SKM-1 (cell line): Measurements from ENCODE around the gene PEX1.
"Not testable (repeated sequence)": the region's sequence is repeated elsewhere in the genome, so short reads cannot be mapped to it uniquely, and the experiment has no call there.

Source experiments
- DNase-seq: peaks from one replicate; lab custom pipeline; 2025; ENCODE audit not compliant: unreplicated experiment; lab: John Stamatoyannopoulos, UW

The PEX1 gene

DNA sequence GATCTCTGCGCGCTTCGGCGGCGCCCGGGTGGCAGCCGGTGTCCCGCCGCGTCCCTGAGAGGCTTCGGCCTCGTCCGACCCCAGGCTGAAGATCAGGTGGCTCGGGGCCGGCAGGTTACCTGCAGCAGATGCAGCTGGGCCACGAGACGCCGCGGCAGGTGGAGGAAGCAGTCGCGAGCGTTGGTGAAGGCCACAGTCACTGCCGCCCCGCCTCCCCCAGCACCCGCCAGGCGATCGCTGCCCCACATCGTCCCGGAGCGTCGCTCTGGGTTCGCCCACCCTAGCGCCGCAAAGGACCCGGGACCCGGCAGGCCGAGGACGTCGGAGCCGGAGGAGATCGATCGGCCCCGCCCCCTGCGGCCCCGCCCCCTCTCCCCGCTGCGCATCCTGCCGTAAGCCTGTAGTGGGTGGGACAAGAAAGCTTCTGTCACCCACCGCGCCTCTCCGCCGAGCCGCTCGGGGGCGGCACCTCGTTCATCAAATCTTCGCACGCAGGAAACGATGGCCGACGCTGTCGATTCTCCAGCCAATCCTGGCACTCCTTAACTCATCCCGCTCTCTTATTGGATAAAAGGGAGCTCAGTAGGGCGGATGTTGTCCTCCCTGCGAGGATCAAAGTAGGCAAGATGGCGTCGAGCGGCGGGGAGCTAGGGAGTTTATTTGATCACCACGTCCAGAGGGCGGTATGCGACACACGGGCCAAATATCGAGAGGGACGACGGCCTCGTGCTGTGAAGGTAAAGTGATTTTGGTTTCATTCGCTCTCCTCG lies at the start of gene PEX1, which contains the start of gene RBM48:
TSS of gene PEX1 (minus strand) at position 333 of the 770 bp plus-strand sequence. CDS start at position 248, 85 bp downstream.
TSS of gene RBM48 (plus strand) at position 608 of the 770 bp plus-strand sequence. CDS start at position 627, 19 bp downstream.
- DNase-seq, result peak; percentile 98

DNA sequence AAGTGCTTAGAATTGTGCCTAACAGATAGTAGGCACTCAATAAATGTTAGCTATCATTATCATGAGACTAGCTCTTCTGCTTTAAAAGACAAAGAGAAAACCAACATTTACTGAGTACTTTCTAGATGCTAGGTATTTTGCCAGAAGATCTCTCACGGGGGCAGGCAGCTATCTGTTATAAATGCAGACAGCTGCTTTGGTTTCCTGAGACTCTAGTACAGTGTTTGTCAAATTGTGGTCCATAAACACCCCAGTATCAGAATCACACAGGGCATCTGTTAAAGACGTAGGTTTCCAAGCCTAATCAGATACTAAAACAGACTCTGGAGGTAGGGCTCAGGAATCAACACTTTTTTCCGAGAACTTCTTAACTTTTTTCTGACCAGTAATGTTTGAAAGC lies 48.0 kb upstream of the PEX1 start:
- no peak for DNase-seq

DNA sequence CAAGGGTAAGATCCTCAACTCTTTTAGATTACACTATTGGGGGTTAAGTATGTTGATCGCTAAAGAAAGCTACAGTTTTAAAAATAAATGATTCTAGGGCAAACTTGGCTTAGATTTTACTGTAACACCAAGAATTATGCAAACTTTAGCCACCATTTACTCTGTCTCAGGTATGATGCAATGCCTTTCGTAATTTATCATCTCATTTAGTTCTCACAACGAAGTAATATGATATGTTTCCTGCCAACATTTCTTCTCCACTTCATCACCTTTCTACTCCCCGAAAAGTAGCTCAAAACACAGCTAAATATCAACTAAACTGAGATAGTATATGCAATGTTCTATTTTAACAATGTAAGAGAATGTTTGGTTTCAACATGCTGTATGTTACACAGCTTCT lies 40.8 kb upstream of the PEX1 start:
- no peak for DNase-seq

DNA sequence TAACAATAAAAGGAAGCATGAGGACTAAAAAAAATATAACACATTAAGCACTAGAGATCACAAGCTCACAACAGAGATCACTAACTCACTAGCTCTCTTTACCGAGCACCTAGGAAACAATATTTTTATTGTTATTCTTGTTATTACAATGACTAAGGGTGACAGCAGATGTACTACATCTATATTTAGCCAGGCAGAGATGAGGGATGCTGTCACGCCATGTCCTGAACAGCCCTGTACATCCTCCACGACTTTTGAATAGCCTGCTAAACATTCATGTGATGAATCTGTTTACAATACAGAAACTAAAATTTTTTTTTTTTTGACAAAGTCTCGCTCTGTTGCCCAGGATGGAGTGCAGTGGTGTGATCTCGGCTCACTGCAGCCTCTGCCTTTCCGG lies 39.1 kb upstream of the PEX1 start:
- DNase-seq, result no peak

DNA sequence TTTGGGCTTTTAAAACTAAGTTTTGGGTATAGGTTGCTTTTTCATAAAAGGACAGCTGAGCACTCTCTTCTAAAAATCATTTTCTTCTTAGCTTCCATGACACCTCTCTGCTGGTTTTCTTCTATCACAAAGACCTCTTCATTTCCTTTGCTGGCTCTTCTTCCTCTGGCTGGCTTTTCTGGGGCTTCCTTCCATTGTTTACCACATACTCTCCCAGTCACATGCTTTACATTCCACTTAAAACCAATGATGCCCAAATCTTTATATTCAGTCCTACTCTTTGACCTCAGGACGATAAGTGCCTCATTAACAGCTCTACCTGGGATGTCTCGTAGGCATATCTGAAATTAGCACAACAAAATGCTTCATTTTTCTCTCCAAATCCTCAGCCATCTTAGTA lies 35.0 kb upstream of the PEX1 start:
- no peak for DNase-seq

DNA sequence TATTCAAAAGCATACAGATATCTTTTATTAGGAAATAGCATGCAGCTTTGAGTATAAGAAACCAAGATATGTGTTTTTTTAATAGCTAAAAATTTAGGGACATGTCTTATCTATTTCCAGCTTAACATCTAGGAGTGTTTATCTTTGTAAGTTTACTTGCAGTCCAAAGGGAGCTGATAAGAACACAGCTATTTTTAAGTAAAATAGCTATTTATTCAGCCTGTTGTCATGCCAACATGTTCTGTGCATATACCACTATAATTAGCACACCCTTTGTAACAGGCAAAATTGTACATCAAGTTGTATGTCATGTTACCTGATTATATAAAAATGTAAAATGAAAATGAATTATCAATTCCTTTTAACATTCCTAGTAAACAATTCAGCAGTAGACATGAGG lies 32.3 kb upstream of the PEX1 start:
- DNase-seq, result no peak

DNA sequence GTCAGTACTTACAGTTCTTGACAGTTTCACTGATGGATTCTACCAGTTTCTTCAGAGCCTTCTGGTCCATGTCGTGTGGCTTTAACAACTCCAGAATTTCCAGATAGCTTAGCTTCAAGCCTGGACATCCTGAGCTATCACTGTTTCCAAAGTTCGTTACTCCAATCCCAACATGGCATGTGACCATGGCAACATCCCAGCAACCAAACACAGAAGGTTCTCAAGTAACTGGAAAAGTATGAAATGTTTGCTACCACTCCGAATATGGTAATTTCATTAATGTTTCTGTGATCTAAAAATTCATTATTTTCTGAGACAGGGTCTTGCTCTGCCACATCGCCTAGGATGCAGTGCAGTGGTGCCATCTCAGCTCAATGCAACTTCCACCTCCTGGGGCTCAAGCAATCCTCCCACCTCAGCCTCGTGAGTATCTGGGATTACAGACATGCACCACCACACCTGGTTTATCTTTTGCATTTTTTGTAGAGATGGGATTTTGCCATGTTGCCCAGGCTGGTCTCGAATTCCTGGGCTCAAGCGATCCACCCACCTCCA lies 29.6 kb upstream of the PEX1 start:
- DNase-seq, result no peak

DNA sequence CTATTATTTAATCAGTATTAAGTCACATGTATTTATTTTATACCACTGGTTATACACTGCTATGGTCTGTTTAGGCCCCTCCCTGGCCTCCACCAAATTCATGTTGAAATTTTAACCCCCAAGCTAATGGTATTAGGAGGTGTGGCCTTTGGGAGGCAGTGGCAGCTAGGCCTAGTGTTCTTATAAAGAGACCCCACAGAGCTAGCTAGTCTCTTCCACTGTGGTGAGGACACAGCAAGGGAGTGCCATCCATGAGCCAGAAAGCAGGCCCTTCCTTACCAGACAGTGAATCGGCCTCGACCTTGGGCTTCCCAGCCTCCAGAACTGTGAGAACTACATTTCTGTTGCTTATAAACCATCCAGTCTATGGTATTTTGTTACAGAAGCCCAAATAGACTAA lies 28.9 kb upstream of the PEX1 start:
- DNase-seq, result no peak

DNA sequence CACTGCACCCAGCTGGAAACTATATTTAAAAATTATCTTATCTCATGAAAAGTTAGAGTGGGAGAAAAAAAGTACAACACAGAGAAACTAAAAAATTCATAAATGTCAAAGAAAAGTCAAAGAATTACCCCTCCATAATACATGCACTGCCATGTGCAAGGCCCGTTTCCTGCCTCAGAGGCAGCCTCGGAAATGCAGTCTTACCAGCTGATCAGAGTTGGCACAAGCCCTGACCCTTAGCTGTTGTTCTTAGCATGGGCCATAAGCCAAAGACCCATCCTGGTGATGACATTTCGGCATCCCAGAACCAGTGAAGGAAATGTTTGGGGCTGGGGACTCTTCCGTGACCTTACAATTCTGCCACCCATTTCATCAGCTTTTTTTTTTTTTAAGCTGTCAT lies 21.9 kb upstream of the PEX1 start:
- no peak for DNase-seq

DNA sequence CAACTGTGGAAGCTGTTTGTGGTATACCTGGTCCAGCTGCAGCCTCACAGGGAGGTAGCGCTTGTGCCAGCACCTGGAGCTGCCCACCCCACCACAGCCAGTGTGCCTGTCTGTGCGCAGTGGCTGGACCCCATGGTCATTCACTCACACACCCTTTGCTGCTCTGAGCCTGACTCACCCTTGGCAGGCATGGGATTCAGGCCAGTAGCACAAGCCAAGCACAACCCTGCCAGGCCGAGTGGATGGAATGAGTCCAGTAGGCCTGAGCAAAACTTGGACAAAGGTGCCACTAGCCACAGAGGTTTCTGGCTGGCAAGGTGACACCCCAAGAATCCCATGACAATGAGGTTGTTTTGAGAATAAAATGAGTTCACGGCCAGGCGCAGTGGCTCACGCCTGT lies 19.3 kb upstream of the PEX1 start:
- DNase-seq, result no peak

DNA sequence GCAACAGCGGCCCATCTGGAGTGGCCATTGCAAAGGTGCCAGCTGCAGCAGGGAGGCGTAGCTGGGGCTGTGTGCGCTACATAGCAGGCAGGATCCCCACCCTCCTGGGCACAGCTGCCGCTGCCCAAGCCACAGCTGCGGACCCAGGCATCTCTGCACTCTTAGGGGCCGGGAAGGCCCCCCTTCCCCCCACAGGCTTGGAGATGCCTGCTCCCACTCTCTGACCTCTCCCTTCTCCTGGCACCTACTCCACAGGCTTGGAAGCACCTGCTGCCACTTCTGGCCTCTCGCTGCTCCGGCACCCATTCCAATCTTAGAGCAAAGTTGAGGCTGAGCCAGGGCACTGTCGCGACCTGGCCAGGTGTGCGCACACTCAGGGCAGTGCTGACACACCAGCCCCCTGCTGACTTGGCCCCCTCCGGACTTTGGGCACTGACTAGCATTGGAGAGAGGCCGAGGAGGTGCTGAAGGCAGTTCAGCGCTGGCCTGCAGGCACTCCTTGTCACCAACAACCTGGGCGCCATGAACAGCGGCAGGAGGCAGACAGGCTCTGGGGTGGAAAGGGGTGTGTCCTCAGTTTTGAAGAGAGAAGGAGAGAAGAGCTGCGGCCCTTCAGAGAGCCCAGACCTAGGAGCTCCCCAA lies 18.7 kb upstream of the PEX1 start:
- DNase-seq, result no peak

DNA sequence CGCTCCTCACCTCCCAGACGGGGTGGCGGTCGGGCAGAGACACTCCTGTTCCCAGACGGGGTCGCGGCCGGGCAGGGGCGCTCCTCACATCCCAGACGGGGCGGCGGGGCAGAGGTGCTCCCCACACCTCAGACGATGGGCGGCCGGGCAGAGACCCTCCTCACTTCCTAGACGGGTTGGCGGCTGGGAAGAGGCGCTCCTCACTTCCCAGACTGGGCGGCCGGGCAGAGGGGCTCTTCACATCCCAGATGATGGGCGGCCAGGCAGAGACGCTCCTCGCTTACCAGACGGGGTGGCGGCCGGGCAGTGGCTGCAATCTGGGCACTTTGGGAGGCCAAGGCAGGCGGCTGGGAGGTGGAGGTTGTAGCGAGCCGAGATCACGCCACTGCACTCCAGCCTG lies 16.8 kb upstream of the PEX1 start:
- not testable (repeated sequence) for DNase-seq

DNA sequence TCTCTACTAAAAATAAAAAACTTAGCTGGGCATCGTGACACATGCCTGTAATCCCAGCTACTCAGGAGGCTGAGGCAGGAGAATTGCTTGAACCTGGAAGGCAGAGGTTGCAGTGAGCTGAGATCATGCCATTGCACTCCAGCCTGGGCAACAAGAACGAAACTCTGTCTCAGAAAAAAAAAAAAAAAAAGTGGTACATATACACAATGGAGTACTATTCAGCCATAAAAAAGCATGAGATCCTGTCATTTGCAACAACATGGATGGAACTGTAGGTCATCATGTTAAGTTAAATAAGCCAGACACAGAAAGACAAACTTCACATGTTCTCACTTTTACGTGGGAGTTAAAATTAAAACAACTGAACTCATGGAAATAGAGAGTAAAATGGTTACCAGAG lies 15.2 kb upstream of the PEX1 start:
- not testable (repeated sequence) for DNase-seq

DNA sequence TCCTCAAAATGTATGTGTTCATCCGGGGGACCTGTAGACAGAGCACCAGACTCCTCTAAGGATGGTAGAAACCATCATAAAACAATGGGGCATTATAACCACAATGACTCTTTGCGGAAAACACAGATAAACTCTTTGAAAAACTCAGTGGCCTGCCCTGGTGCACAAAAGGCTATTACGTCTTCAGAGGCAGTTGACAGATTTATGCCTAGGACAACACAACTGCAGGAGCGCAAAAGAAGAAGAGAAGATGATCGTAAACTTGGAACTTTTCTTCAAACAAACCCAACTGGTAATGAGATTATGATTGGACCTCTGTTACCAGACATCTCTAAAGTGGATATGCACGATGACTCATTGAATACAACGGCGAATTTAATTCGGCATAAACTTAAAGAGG lies 6.3 kb upstream of the PEX1 start:
- no peak for DNase-seq

DNA sequence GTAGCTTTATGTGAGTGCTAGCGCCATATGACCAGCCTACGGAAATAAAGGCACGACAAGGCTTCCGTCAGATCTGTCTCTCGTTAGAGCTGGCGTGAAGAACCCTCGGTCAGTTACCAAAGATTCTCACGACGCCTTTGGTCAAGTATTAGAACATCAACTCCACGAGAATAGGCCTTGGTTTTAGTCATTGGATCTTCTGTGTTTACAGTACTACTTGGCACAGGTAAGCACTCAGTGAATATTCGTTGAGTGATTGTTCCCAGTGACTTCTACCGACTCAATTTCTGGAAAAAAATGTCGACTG lies 591 bp upstream of the PEX1 start:
- no peak for DNase-seq

DNA sequence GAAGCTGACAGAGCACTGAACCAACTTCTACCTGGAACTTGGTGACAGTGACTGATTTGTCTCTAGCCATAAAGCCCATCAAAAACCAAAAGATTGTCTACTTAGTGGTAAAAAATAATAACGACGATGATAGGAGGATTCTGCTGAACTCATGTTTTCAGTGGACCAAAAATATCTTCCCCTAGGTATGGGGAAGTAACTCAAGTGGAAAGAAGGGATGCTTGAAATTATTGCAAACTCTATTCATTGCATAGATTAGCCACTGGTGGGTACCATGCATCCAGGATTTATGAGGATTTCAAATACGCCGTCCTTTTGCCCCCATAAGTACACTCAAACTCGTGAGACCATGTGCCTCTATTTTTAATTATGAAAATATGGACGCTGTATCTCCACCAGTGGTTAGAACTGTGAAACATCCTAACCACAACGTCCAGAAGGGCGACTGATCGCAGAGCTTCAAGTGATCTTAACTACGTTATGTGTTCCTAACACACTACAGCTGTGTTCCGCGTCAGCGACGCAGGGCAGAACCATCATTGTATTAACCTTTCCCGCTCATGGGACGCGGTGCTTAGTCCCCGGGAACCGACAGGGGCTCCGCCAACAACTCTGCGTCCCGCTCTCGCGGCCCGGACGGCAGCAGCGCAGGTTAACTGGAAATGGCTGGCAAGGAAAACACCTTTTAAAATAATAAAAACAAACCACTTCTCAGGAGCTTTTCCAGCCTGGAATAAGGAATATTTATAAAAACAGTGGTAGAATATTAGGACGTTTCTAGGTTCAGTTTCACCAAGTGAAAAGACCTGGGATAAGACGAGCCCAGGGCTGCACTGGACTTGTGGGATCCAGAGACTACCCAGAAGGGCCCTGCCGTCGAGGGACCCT lies 776 bp downstream of the PEX1 start:
- no peak for DNase-seq

DNA sequence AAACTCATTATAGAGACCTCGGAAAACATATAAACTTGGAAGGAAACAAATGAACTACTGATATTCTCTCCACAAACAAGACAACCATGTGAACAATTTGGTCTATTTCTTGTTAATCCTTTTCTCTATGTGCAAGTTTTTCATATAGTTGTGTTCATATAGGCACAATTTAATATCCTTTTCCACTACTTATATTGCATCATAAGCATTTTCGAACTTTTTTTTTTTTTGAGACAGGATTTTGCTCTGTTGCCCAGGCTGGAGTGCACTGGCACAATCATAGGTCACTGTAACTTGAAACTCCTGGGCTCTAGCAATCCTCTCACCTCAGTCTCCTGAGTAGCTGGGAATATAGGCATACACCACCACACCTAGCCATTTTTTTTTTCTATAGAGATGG lies 5.2 kb downstream of the PEX1 start:
- DNase-seq, result no peak

DNA sequence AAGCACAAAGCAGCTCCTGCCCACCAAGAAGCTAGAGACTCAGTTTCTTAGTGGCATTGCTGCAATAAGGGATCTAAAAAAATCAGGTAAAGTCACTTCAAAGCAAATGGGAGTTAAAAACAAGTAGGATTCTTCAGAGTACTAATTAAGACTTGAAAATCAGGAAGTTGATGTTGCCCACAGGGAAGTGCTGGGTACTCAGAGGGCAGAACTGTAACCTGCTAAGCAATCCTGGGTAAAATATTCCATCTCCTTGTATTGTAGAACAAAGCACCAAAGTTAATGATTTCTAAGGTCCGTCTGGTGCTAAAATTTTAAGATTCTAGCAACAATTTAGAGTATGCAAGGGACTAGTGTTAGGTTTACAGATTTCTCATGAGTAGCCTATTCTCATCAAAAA lies 8.3 kb downstream of the PEX1 start:
- DNase-seq, result peak; percentile 8

DNA sequence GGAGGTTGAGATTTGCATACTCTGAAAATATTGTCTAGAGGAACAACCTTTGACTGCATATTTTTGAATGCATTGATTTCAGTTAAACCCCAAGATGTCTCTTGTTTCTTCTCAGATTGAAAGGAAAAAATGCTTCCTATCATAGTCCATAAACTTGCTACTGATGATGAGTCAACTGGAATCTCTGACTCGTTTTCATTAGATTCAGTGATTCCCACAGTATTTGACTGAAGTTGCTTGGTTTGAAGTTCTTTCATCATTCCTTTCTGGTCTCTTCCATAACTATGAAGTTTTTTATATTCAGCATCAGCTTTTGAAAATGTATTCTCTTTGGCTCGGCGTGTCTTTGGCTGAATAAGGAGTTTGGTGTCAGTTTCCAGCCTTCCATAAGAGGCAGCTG lies 10.7 kb downstream of the PEX1 start:
- DNase-seq, result no peak

DNA sequence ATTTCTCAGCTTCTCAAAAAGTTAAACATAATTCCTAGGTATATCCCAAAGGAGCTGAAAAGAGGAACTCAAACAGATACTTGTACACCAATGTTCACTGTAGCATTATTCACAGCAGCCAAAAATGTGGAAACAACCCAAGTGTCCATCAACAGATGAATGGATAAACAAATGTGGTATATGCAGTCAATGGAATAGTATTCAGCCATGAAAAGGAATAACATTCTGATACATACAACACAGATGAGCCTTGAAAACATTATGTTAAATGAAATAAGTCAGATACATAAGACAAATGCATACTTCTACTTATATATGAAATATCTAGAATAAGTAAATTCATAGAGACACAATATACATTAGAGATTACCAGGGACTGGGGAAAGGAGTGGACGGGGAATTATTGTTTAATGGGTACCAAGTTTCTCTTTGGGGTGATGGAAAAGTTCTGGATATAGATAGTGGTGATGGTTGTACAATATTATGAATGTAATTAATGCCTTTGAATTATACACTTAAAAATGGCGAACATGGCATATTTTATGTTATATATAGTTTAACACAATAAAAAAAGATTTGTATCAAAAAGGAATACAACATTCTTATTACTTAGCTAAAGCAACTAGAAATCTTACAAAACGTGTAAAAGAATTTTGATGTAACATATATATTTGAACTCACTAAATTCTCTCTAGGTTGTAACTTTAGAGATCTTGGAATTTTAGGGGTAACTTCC lies 15.0 kb downstream of the PEX1 start:
- DNase-seq, result no peak

DNA sequence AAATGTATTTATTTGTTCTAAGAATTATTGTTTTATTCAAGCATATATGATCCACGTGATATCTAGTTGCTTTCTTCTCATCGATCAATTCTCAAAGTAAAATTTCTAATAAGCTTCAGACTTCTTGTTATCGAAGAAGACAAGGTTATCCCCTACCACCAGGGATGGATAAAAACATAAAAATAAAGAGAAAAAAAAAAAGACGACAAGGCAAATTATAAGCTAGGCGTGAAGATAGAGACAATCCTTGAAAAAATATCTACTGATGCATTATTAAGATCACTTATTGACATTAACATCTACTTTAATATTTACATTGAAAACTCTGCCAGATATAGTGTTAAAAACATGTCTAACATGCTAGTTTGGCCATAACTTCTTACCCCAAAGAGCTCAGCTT lies 19.4 kb downstream of the PEX1 start:
- DNase-seq, result no peak
